HepG2 (cell line): ENCODE data around the gene CDR2L. TPM values are rescaled to one million over a fixed set of nuclear protein-coding genes. Genes with fewer than 3 reads are reported as not detected.
A peak's percentile ranks its signal among the peaks of the same experiment; 100 is the strongest.

Source experiments
- HIVEP1 ChIP-seq: sonication (generic); formaldehyde crosslinking; IDR thresholded peaks from 2 replicates; pipeline ENCODE4 v1.4.0; 2020; ENCODE audit warnings: mild to moderate bottlenecking, missing genetic modification reagents
- HOXA3 ChIP-seq: sonication (generic); formaldehyde crosslinking; IDR thresholded peaks from 2 replicates; pipeline ENCODE4 v1.5.0; 2020; ENCODE audit warnings: missing genetic modification reagents
- MAZ ChIP-seq, 2 experiments: sonication (generic) in 1 of 2; formaldehyde crosslinking in 1 of 2; IDR thresholded peaks; 2 replicates each; pipeline versions ENCODE4 v1.5.0 to v1.6.1; 2012 to 2020; ENCODE audit warnings: low read depth in 2 of 2, mild to moderate bottlenecking in 2 of 2, borderline replicate concordance in 1 of 2, improper control_type of control experiment in 1 of 2, low read length in 1 of 2, missing genetic modification reagents in 1 of 2, moderate library complexity in 1 of 2
- NRL ChIP-seq: sonication (generic); formaldehyde crosslinking; IDR thresholded peaks from 2 replicates; pipeline ENCODE4 v1.5.0; 2020; ENCODE audit warnings: missing genetic modification reagents, mild to moderate bottlenecking, moderate library complexity, borderline replicate concordance
- YEATS2 ChIP-seq: sonication (generic); formaldehyde crosslinking; IDR thresholded peaks from 2 replicates; pipeline ENCODE4 v1.4.0; 2020; ENCODE audit warnings: missing genetic modification reagents, borderline replicate concordance
- ZBTB21 ChIP-seq: sonication (generic); formaldehyde crosslinking; IDR thresholded peaks from 2 replicates; pipeline ENCODE4 v1.4.0; 2020; ENCODE audit warnings: missing genetic modification reagents
- ZFP82 ChIP-seq: sonication (generic); formaldehyde crosslinking; IDR thresholded peaks from 2 replicates; pipeline ENCODE4 v1.5.1; 2020; ENCODE audit warnings: mild to moderate bottlenecking, missing genetic modification reagents, borderline replicate concordance
- ZMAT3 ChIP-seq: sonication (generic); formaldehyde crosslinking; conservative IDR thresholded peaks from 2 replicates; pipeline ENCODE4 v1.7.0; 2021; ENCODE audit warnings: missing genetic modification reagents
- ZNF235 ChIP-seq: sonication (generic); formaldehyde crosslinking; IDR thresholded peaks from 2 replicates; pipeline ENCODE4 v1.8.1; 2023; ENCODE audit warnings: mild to moderate bottlenecking, missing genetic modification reagents, borderline replicate concordance
- ZNF512B ChIP-seq: sonication (generic); formaldehyde crosslinking; IDR thresholded peaks from 2 replicates; pipeline ENCODE4 v1.5.1; 2020; ENCODE audit warnings: missing genetic modification reagents, mild to moderate bottlenecking, borderline replicate concordance
- ZNF720 ChIP-seq: sonication (generic); formaldehyde crosslinking; IDR thresholded peaks from 2 replicates; pipeline ENCODE4 v1.4.0; 2020; ENCODE audit warnings: missing genetic modification reagents
- polyA plus RNA-seq, 8 experiments: library from polyadenylated mRNA; depleted of rRNA in 3 of 8; stranded (reverse) in 7 of 8; unstranded in 1 of 8; fragments of >200 nt; fragmentation: Illumina TruSeq in 4 of 8; extraction: Trizol in 4 of 8; gene quantifications; 2 replicates each; pipeline versions ENCODE4 v1.2.1 to v1.2.3, GENCODE V29; 2011 to 2016; ENCODE audit warnings: low read depth in 4 of 8, missing spikeins in 1 of 8, mixed read lengths in 1 of 8; ENCODE audit not compliant: insufficient read depth in 1 of 8
- total RNA-seq, 5 experiments: library from RNA; depleted of rRNA; stranded (reverse); fragments of >200 nt; fragmentation: Illumina TruSeq; extraction: Trizol; gene quantifications; 2 replicates each; pipeline ENCODE4 v1.2.3, GENCODE V29; 2016; ENCODE audit warnings: low read depth in 1 of 5
- TF ChIP-seq, protein P1 (sequence below): sonication (generic); formaldehyde crosslinking; IDR thresholded peaks from 2 replicates; pipeline ENCODE4 v1.8.1; 2023; ENCODE audit warnings: mild to moderate bottlenecking, missing genetic modification reagents
- TF ChIP-seq, protein P2 (sequence below): IDR thresholded peaks from 2 replicates; pipeline ENCODE4 v1.6.1; 2016; ENCODE audit warnings: low read depth, borderline replicate concordance
- TF ChIP-seq, protein P3 (sequence below): sonication (generic); formaldehyde crosslinking; IDR thresholded peaks from 2 replicates; pipeline ENCODE4 v1.9.0; 2021; ENCODE audit warnings: missing genetic modification reagents, borderline replicate concordance

The CDR2L gene
- total and polyA plus RNA-seq, 2 of the 13 experiments (the other 11 are each of a cell fraction or from before 2014, with no cell fraction given): 1.9 to 2.1 TPM

DNA sequence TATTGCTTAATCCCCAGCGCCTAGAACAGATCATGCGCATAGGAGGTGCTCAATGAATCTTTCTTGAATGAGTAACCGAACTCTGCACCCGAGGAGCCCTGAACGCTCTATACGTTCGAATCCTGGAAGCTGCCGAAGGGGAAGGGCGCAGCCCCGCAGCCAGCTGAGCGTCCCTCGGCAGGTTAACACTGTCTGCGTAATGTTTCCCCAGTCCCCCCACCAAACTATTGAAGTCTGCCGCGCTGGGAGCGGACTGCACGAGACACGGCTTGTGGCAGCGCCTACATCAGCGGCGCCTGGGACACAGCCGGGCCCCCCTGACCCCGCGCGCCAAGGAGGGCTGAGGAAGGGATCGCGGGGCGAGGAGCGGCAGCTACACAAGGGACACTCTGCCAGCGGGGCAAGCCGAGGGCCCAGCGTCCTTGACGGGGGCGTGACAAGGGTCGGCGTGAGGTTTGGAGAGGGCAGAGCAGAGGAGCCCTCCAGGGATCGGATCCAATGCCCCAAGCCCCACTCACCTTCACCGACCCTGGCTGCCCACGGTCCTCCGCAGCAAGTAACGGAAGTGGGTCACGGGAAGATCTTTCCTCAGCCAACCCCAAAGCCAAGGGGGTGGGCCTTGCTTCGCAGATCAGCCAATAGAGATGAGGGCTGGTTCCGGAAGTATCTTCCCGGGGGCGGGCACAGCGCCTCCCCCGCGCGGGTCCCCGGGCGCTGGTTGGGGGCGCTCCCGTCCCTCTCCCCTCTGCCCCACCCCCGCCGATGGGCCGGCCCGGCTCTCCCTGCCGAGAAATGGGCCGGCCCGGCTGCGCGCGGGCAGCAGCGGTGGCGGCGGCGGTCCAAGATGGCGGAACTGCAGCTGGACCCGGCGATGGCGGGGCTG, 59.2 kb downstream of the CDR2L start, which contains the start of the genes ATP5PD and KCTD2 (continued):
- TF ChIP-seq, protein P1, sequence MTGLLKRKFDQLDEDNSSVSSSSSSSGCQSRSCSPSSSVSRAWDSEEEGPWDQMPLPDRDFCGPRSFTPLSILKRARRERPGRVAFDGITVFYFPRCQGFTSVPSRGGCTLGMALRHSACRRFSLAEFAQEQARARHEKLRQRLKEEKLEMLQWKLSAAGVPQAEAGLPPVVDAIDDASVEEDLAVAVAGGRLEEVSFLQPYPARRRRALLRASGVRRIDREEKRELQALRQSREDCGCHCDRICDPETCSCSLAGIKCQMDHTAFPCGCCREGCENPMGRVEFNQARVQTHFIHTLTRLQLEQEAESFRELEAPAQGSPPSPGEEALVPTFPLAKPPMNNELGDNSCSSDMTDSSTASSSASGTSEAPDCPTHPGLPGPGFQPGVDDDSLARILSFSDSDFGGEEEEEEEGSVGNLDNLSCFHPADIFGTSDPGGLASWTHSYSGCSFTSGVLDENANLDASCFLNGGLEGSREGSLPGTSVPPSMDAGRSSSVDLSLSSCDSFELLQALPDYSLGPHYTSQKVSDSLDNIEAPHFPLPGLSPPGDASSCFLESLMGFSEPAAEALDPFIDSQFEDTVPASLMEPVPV (CRISPR knock-in tag): peak; percentile 94; the same call in 1 of the 2 replicates
- TF ChIP-seq ZFP82 (0 out of 2 replicates have a peak, but pooled peaks have one; percentile 29), ZNF235 (CRISPR knock-in tag) (peak; percentile 86; the same call in 1 of the 2 replicates), NRL (CRISPR knock-in tag) (peak; percentile 96), HOXA3 (CRISPR knock-in tag) (peak; percentile 76), ZBTB21 (CRISPR knock-in tag) (peak; percentile 75; the same call in 1 of the 2 replicates), ZMAT3 (CRISPR knock-in tag) (peak; percentile 93), YEATS2 (CRISPR knock-in tag) (peak; percentile 87), ZNF512B (CRISPR knock-in tag) (no peak), HIVEP1 (CRISPR knock-in tag) (peak; percentile 92), MAZ (IDR thresholded peaks at IDR 0.05; ENCODE audit: borderline replicate concordance, low read depth, low read length) (peak; percentile 98), MAZ (CRISPR knock-in tag; IDR thresholded peaks at IDR 0.05; ENCODE audit: low read depth) (peak; percentile 96), ZNF720 (CRISPR knock-in tag) (no peak)
- TF ChIP-seq, protein P2, sequence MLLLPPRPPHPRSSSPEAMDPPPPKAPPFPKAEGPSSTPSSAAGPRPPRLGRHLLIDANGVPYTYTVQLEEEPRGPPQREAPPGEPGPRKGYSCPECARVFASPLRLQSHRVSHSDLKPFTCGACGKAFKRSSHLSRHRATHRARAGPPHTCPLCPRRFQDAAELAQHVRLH: peak; percentile 79; the same call in 1 of the 2 replicates
- TF ChIP-seq, protein P3, sequence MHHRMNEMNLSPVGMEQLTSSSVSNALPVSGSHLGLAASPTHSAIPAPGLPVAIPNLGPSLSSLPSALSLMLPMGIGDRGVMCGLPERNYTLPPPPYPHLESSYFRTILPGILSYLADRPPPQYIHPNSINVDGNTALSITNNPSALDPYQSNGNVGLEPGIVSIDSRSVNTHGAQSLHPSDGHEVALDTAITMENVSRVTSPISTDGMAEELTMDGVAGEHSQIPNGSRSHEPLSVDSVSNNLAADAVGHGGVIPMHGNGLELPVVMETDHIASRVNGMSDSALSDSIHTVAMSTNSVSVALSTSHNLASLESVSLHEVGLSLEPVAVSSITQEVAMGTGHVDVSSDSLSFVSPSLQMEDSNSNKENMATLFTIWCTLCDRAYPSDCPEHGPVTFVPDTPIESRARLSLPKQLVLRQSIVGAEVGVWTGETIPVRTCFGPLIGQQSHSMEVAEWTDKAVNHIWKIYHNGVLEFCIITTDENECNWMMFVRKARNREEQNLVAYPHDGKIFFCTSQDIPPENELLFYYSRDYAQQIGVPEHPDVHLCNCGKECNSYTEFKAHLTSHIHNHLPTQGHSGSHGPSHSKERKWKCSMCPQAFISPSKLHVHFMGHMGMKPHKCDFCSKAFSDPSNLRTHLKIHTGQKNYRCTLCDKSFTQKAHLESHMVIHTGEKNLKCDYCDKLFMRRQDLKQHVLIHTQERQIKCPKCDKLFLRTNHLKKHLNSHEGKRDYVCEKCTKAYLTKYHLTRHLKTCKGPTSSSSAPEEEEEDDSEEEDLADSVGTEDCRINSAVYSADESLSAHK (CRISPR knock-in tag): peak; percentile 32; the same call in 1 of the 2 replicates
